CD4-positive, alpha-beta T cell treated with Interleukin-10 for 1 hour (primary cell): ENCODE data around the gene PNMA8B.

Experiments used
- DNase-seq: peaks from one replicate; pipeline ENCODE4 v3.0.0-alpha.2; 2020

PNMA8B gene

DNA sequence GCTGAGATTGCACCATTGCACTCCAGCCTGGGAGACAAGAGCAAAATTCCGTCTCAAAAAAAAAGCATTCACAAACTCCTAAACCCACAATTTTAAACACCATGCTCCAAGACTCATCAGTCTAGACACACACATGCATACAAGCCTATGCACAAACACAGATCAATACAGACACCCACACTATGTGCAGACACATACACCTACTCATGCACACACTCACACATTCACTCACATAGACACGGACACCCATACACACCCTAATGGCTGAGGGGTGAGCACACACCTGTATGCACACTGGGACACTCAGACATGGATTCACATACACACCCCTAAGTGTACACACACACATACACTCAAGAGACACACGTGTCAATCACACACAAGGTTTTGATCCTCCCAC is 9.3 kb downstream of the PNMA8B start:
- no peak for DNase-seq

GRCh38 chr19:46484656-46485055 is 11.0 kb downstream of the PNMA8B start:
- DNase-seq = no peak

GRCh38 chr19:46482631-46483030 is 13.0 kb downstream of the PNMA8B start:
- DNase-seq = no peak

GRCh38 chr19:46481947-46482346 is 13.7 kb downstream of the PNMA8B start:
- DNase-seq = no peak

GRCh38 chr19:46481223-46481848 is 14.3 kb downstream of the PNMA8B start:
- DNase-seq = no peak

DNA sequence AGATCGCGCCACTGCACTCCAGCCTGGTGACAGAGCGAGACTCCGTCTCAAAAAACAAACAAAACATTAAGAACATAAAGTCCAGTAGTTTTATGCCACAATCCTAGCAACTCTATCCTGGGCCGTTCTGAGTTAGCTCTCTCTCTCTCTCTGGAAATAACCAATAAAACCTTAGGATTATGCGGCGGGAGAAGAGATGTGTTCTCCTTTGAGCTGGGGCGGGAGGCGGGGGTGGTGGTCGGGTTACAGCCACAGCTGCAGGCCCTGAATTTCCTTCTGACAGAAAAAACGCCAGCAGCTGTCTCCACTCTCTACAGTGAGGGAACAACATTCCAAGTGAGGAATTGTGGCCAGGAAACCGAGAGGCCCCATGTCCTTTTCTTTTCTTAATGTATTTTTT is 15.3 kb downstream of the PNMA8B start:
- DNase-seq = no peak

DNA sequence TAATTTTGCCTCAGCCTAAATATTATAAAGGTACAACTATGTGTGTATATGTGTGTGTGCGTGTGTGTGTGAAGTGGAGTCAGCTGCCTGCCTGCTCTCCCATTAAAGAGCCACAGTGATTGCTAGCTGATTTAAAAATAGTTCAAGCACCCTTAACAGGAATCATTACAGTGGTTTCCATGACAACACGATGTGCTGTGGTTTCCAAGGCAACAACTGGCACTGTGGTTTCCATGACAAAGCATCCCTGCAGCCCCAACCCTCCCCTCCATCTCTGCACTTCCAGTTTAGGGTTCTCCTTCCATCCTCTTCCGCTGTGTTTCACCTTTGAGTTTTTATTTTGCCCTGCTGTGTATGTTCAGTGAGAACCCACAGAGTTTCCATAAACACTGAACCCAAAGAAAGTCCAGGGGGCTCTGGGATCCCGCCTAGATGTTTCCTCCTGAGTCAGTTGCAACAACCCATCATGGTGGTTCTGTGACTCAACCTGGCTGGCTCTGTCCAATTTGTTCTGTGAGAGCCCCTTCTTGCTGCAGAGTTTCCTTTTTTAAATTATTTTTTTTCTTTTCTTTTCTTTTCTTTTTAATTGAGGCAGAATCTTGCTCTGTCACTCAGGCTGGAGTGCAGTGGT is 17.2 kb downstream of the PNMA8B start:
- peak; percentile 19 for DNase-seq

DNA sequence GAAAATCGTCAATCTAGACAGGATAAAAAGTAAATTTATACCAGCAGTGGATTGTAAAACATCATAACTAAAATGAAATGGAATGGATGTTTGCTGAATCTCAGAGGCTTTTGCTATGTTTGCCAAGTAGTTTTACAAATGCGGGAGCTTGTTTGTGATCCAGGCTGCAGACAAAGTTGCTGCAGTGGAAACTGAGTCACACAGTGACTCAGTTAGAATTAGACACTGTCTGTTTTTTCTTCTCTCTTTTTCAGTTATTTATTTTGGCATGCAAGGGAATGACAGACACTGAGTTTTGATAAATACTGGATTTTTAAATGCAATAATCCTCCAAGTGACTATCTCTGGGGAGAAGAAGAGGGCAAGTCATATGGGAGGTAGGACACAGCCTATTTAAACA is 19.7 kb downstream of the PNMA8B start:
- DNase-seq = no peak

GRCh38 chr19:46474211-46474610 is 21.5 kb downstream of the PNMA8B start:
- DNase-seq = no peak

- DNase-seq = no peak
Measured at GRCh38 chr19:46472592-46472991, 23.1 kb downstream of the PNMA8B start.

DNA sequence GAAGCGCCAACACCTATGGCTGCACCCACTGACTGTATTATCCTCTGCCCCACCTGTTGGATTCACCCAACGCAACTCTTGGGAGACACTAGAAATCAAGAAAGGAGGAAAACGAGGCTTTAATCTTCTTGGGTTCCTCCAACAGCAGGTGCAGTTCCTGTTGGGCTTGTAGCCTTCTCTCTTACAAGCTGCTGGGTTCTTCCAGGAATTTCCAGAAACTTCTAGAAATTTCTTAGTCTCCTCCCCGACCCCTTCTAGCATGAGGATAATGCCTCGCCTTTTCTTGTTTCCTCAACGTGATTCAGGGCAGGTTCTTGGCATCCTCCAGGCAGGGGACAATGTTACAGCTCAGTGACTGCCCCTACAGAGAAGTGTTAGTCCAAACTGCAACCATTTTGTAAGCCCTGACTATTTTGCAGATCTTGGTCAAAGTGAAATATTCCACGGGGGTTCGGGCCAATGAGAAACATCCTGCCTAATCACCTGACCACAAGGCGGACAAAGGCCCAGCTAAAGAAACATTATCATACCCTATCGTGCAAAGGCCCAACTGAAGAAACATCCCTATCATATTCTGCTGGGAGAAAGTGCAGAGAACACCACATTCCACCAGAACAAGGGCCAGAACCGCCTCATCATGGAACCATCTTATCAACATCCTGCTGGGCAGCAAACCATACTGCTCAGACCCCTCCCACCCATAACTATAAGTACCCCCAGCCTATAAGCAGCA is 23.7 kb downstream of the PNMA8B start:
- no peak for DNase-seq

- no peak for DNase-seq
Measured at GRCh38 chr19:46471116-46471733, 24.4 kb downstream of the PNMA8B start, which contains the start of gene PNMA8A. PNMA8A (minus strand) TSS chr19:46471563; CDS start chr19:46471035, 528 bp downstream.

GRCh38 chr19:46470376-46470775 is 25.3 kb downstream of the PNMA8B start:
- no peak for DNase-seq

- no peak for DNase-seq
Measured at GRCh38 chr19:46469541-46470185, 26.0 kb downstream of the PNMA8B start.

DNA sequence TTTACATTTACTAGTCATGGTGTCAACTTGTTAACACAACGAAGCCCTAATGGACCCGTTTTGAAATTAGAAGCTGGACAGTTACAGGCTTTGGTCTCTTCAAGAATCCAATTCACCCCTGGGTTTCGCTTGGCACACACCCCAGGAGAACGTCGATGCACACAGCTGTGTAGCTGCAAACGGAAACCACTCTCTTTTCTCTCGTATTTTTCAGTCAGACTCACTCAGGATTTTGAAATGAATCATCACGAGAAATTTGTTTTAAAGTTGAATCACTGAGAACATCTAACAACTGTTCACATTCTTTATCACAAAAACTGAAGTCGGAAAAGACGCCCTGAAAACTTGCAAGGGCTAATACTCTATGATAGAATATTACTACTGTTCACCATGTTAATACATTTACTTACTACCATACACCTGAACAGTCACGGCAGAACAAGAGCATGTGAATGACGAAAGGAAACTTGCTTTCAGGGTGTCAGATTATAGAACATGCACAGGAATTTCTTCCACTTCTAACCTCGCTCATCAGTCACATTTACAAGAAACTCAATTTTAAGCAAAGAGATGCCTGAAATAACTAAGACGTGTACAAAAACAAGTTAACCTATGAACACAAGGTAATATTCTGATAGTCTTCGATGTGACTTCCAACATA is 29.0 kb downstream of the PNMA8B start:
- DNase-seq = no peak

GRCh38 chr19:46463516-46463915 is 32.2 kb downstream of the PNMA8B start:
- DNase-seq = no peak

DNA sequence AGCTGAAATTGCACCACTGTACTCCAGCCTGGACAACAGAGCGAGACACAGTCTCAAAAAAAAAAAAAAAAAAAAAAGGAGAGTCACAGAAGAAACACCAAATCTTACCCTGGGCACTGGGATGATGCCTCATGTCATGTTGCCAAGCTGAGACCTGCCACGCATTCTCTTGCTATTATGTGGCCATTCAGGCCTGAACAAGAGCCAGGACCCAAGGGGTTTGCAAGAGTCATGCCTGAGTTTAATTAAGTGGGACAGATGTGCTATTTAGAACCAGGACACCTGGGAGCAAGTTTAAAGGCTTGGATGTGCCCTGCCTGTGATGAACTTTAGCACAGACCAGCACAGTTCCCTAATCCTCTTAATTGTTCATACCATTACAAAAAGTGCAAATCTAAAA is 34.1 kb downstream of the PNMA8B start:
- DNase-seq = no peak

GRCh38 chr19:46460981-46461380 is 34.7 kb downstream of the PNMA8B start:
- no peak for DNase-seq

GRCh38 chr19:46460055-46460454 is 35.6 kb downstream of the PNMA8B start:
- DNase-seq = no peak

DNA sequence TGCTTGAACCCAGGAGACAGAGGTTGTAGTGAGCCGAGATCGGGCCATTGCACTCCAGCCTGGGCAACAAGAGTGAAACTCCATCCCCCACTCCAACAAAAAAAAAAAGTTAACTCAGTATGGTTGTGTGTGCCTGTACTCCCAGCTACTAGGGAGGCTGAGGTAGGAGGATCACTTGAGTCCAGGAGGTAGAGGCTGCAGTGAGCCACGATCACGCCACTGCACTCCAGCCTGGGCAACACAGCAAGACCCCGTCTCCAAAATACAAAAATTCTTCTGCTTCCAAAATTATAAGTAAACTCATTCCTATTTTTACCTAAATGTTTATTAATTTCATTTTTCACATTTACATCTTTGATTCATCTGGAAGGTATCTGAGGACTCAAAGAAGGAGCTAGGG is 38.7 kb downstream of the PNMA8B start:
- no peak for DNase-seq

DNA sequence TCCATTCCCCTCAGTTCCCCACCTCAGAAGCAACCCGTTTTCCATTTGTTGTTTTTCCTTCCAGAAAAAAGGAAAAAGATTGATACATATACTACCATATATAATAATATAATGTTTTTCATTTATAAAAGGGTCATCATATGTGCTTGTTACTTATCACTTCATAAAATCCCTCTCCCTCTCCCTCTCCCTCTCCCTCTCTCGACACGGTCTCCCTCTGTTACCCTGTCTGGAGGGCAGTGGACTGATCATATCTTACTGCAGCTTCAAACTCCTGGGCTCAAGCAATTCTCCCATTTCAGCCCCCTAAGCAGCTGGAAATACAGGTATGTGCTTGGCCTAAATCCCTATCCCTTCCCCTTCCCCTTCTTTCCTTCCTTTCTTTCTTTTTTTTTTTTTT is 41.4 kb downstream of the PNMA8B start:
- DNase-seq = no peak

- DNase-seq = no peak
Measured at GRCh38 chr19:46453661-46454060, 42.0 kb downstream of the PNMA8B start.

DNA sequence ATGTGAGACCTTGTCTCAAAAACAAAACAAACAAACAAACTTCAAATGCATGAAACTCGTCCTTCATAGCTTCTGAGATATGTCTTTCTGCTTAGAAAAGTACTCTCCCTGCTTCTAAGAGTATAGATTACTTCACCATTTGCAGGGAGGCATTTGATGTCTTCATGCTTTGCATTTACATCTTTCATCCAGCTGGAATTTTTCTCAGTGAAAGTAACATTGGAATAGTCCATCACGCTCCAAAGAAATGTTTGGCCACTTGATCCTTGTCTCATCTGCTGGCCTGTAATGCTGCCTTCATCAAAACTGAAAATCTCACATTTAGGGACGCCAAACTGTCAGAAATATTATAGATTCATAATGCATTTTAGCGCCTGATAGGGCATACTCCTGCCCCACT is 43.5 kb downstream of the PNMA8B start:
- DNase-seq = no peak
